CD4-positive, alpha-beta T cell treated with Interleukin-4 for 4 hours (primary cell): ENCODE data around the gene TLR9.
"Not testable (repeated sequence)": the region's sequence is repeated elsewhere in the genome, so short reads cannot be mapped to it uniquely, and the experiment has no call there.

Experiments
- DNase-seq: peaks from one replicate; pipeline ENCODE4 v3.0.0-alpha.2; 2020

TLR9 gene

GRCh38 chr3:52191663-52192062, 33.8 kb downstream of the TLR9 start:
- DNase-seq, result no peak

DNA sequence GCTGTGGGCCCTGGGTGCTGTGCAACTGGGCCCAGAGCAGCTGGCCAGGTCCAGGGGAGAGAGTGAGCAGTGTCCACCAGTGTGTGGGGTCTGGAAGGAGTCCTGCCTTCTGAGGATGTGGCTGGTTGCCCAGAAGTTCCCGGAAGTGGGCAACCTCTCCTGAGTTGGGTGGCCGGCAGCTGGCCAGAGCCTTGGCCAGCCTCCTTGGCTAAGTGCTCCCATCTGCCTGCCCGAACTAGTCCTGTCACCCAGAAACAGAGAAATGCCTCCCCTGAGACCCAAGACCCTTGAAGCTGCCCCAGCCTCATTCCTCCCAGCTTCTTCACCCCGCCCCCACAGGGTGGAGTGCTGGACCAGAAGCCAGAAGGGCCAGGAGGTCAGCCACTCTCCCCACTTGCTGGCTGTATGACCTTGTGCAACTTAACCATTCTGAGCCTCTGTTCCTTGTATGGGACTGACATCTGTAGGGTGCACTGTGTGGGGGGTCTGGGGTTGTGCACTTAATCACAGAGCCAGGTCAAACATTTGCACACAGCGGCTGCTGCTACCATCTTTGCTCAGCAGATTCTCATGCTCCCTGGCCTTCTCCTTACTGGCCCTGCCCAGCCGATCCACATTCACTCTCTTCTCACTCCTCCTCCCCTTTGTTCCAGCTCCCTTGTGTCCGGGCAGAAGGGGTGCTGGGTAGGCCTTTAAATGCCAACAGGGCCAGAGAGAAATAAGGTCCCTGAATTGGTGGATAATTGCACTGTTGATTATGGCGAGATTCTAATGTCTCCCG, 35.0 kb downstream of the TLR9 start:
- no peak for DNase-seq

- DNase-seq, result no peak
Measured at GRCh38 chr3:52188556-52188955, 36.9 kb downstream of the TLR9 start.

GRCh38 chr3:52186729-52187128, 38.7 kb downstream of the TLR9 start:
- DNase-seq, result no peak

DNA sequence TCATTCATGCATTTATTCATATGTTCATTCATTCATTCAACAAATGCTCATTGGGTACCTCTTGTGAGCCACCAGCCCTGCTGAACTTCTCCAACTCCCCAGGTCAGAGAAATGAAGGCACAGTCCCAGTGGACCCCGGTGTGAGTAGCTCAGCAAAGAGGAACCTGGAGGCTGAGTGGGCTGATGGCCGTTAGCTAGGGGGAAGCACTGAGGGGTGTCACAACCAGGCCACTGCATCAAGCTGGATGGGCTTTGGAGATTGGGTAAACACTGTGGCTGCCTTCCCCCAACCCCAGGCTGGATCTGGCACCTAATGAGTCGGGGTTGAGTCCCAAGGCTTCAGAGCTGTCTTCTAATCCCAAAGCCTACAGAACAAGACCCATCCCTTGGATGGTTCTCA, 39.6 kb downstream of the TLR9 start:
- DNase-seq, result no peak

GRCh38 chr3:52185311-52185710, 40.1 kb downstream of the TLR9 start:
- no peak for DNase-seq

DNA sequence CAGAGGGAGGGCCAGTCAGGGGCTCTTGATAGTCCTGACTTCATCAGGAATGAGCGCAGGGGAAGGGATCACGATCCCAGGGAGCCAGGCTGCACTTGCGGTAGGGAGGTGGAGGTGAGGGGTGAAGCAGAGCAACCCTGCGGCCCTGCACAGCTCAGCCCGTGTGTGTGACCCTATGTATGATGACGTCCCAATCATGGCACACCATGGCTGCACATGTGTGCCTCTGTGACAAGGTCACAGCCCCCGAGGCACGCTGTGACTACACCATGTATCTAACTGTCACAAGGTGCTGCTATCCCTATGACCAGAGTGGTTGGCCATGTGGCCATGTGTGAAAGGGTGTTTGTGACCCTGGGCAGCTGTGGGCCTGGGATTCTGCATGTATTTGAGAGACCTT, 40.8 kb downstream of the TLR9 start:
- DNase-seq, result no peak

- DNase-seq, result no peak
Measured at GRCh38 chr3:52183786-52184445, 41.5 kb downstream of the TLR9 start.

GRCh38 chr3:52182691-52183090, 42.8 kb downstream of the TLR9 start:
- DNase-seq, result no peak

- no peak for DNase-seq
Measured at GRCh38 chr3:52182196-52182595, 43.2 kb downstream of the TLR9 start.

DNA sequence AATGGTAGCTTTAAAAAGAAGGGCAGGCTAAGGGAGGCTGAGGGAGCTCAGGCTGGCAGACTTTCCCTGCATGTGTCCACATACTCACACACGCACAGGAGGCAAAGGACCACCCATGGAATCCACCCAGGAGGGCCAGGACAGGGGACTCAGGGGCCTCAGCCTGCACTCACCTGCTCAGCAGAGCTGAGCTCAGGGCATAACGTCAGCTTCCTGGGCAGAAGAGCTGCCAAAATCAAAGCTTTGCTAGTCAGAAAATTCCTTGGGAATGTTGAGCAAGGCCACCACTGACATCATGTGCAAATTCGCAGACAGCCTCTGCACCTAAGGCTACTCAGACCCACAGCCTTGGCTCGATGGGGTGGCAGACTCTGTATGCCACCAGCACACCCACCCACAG, 43.9 kb downstream of the TLR9 start:
- DNase-seq, result no peak

DNA sequence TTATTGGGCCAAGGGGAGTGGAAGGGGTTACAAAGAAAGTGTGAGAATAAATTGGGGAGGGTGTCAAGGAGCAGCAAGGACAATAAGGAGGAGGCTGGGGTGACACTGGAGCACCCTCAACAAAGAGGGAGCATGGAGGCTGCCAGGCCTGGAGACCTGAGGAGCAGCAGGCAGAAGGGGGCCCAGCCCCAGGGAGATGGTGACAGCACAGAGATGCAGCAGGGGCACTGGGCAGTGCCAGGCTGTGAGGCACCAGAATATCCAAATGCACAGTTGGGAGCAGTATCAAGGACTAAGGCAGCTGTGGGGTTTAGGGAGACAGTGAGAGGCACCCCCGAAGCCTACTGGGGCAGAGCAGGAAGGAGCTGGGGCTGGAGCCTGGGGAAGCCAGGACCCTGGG, 46.9 kb downstream of the TLR9 start:
- DNase-seq, result no peak

DNA sequence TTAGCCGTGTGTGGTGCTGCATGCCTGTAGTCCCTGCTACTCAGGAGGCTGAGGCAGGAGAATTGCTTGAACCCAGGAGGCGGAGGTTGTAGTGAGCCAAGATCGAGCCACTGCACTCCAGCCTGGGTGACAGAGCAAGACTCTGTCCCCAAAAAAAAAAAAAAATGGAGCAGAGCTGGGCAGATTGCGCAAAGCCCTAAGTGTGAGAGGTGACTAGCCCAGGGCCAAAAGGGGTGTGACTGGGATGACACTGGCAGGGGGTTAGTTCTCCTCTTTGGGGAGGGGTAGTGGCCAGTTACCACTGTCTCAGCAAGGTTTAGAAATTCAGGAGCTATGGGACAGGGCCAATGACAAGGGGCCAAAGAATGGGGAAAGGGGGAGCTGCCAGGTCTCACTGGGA, 47.3 kb downstream of the TLR9 start:
- DNase-seq, result not testable (repeated sequence)

- no peak for DNase-seq
Measured at GRCh38 chr3:52177701-52178042, 47.8 kb downstream of the TLR9 start.

DNA sequence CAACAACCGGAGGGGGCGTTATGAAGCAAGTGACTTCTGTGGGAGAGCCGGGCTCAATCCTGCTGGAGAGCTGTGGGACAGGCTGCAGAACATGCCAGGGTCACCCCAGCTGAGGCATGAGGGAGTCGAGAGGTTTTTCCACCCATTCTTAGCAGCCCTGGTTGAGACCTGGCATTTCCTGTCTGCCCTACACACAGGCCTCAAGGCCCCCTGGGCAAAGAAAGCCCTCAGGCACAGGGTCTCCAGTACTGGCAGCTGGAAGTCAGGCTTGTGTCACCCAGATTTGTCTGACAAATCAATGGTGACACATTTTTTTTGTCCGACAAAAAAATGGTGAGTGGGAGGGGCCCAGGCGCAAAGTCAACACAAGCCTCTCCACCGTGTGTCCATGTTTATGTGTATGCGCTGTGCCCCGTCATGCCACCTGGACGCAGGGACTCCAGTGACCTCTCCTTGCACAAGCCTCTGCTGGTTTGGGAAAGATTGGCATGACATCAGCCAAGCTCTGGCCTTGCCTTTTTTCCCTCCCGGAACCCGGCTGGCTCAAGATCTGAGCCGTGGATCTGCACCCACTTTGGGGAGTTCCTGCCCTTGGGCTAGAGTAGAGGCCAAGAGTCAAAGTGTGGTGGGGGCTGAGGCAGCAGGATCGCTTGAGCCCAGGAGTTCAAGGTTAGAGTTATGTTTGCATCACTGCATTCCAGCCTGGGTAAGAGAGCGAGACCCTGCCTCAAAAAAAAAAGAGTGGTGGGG, 48.3 kb downstream of the TLR9 start:
- DNase-seq, result no peak

DNA sequence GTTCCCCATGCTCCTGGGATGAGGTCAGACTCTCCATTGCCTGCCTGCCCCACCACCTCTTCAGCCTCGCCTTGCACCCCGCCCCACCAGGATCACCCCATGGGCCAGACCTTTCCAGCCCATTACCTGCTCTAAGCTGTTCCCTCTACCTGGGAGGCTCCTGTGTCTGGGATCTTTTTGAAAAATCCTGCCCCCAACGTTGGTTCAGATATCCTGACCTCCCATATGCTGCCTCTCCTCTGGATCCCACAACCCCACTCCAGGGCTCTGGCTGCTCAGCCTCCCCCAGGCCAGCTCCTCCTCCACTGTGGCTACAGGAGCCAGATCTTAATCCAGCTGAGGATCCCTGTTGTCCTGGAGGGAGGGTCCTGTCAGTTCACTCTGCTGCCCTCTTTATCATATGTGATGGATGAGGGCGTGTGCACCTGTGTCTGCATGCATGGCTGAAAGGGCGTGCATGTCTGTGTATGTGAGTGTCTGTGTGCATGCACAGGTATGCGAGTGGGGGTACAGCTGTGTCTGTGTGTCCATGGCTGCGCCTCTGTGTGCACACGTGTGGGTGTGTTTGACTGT, 49.2 kb downstream of the TLR9 start:
- no peak for DNase-seq

- no peak for DNase-seq
Measured at GRCh38 chr3:52175416-52176179, 49.8 kb downstream of the TLR9 start.

- no peak for DNase-seq
Measured at GRCh38 chr3:52174896-52175295, 50.5 kb downstream of the TLR9 start.

DNA sequence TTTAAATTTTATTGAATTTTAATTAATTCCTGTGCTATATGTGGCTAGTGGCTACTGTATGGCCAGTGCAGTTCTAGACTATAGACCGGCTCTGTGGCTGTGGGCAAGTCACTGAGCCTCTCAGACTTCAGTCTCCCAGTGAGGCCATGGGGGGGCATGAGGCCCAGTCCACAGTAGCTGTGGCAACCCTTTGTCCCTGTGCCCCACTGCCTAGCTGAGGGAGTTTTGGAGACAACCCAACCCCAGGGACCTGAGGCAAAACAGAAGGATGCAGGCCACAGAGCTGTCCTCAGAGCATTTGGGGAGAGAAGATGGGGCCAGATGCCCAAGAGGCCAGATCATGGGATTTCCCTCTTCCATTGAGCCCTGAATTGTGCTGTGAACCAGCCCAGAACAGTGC, 52.3 kb downstream of the TLR9 start:
- no peak for DNase-seq

DNA sequence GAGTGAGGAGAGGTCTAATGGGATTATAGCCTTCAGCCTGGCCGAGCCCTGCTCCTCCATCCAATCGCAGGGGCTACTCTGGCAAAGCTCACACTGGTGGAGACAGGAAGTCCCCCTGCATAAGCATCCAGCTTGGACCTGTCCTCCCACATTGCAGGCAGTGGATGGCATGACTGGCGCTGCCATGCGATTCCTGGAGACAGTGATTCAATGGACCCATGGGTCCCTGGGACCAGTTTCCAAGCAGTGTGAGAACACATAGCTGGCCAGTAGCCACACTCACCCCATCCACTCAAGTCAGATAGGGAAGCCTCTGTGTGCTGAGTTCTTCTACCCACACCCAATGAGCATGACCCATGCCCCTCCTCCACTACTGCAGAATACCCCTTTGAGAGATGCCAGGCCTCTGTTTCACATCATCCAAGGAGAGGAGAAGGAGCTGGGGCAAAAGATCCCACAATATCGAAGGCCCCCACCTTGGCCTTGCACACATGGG, 53.1 kb downstream of the TLR9 start:
- DNase-seq, result no peak

DNA sequence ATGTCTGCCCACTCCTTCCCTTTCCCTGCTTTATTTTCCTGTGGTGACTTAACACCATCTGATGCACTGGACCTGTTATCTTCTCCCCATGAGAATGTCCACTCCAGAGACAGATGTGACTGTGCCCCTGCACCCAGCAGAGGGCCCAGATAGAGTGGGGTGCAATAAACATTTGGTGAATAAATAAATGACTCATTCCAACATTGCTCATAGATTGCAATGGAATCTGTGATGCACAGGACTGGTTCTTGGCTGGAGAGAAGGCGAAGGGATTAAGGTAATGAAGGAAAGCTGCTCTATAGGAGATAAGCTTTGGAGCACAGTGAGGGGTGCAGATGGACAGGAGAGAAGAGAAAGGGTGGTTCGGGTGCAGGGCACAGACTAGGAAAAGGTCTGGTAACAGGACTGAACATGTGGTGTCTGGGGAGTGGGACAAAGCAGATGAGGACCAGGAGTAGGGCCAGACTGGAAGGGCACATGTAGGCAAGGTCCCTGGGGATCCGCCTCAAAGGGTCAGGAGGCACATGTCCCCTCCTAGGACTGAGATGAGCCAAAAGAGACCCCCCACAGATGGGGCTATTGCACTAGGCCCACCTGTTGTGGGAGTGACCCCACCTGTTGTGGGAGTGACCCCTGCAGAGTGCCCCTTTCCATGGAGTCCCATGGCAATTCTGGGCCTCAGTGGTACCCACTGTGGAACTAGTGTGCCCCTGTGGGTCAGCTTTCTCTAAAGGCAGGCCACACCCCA, 53.8 kb downstream of the TLR9 start:
- no peak for DNase-seq
